ENCODE results near the gene NUDT3.

GRCh38 chr6:34236131-34236442 is 156.4 kb downstream of the NUDT3 start:
- TF ChIP-seq POLR2A (IDR thresholded peaks at IDR 0.05) (no peak), CTCF (IDR thresholded peaks at IDR 0.05) (no peak)

Measured in breast epithelium (tissue), 3 donors.